ENCODE measurements around the gene HTATIP2.

DNA sequence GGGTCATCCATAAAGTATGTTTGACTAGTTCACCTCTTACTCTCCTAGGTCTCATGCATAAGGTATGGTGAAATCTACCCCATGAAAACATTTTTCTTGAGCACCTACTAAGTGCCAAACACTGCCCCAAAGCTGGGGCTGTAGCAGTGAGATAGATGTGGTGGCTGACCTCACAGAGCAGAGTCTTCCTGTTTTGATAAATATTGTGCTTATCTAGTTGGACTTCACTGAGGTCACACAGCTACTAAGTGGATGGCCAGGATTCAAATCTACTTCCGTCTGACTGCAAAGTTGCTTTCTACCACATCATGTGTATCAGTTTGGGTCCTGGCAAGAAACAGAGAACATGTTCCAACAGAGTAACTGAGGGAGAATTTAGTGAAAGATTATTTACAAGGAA is 6.4 kb upstream of the HTATIP2 start:
- TF ChIP-seq, protein P1, sequence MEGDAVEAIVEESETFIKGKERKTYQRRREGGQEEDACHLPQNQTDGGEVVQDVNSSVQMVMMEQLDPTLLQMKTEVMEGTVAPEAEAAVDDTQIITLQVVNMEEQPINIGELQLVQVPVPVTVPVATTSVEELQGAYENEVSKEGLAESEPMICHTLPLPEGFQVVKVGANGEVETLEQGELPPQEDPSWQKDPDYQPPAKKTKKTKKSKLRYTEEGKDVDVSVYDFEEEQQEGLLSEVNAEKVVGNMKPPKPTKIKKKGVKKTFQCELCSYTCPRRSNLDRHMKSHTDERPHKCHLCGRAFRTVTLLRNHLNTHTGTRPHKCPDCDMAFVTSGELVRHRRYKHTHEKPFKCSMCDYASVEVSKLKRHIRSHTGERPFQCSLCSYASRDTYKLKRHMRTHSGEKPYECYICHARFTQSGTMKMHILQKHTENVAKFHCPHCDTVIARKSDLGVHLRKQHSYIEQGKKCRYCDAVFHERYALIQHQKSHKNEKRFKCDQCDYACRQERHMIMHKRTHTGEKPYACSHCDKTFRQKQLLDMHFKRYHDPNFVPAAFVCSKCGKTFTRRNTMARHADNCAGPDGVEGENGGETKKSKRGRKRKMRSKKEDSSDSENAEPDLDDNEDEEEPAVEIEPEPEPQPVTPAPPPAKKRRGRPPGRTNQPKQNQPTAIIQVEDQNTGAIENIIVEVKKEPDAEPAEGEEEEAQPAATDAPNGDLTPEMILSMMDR (IDR thresholded peaks at IDR 0.05; ENCODE audit: low read depth, low read length, poor library complexity, severe bottlenecking) = no peak
- TF ChIP-seq EZH2phosphoT487 (IDR thresholded peaks at IDR 0.05; ENCODE audit: borderline replicate concordance, low read length) = no peak
